NCI-H1105 (cell line): ENCODE measurements around the gene HECW1.
"Not testable (repeated sequence)": the region's sequence is repeated elsewhere in the genome, so short reads cannot be mapped to it uniquely, and the experiment has no call there.

Experiments
- DNase-seq: peaks from one replicate; lab custom pipeline; 2025; lab: John Stamatoyannopoulos, UW

HECW1 gene

DNA sequence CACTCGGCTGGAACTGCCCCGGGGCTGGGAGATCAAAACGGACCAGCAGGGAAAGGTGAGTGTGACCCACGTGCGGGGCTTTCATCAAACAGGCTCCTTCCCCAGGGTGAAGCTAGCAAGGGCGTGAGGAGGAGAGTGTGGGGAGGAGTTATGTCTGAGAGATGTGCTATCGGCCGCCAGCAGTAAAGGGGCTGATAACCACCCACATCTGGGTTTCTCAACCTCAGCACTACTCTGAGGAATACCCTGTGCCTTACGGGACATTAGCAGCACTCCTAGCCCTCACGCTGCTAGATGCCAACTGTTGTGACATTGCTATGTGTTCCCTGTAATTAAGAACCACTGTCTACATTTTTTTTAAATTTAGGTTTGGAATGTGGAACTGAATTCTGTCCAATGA, 356.6 kb downstream of the HECW1 start:
- no peak for DNase-seq

DNA sequence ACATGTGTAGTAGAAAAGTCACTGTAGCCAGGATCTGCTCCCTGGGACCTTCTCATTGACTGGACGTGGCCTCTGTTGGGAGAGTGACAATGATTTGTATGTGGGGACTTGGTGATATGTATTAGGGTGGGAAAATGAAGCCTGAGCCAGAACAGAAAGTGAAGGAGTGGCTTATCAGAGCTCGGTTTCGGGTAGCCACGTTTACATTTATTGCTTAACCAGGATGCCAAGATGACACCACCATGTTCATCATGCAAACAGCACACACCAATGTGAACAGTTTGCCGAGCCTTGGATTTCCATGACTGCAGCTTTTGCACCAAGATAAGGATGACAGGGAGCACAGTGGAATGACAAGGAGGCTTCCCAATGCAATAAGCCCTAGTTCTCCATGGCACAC, 357.7 kb downstream of the HECW1 start:
- no peak for DNase-seq

GRCh38 chr7:43475983-43476382, 363.5 kb downstream of the HECW1 start:
- no peak for DNase-seq

GRCh38 chr7:43476896-43477295, 364.4 kb downstream of the HECW1 start:
- no peak for DNase-seq

- no peak for DNase-seq
Measured at GRCh38 chr7:43479042-43479441, 366.6 kb downstream of the HECW1 start.

DNA sequence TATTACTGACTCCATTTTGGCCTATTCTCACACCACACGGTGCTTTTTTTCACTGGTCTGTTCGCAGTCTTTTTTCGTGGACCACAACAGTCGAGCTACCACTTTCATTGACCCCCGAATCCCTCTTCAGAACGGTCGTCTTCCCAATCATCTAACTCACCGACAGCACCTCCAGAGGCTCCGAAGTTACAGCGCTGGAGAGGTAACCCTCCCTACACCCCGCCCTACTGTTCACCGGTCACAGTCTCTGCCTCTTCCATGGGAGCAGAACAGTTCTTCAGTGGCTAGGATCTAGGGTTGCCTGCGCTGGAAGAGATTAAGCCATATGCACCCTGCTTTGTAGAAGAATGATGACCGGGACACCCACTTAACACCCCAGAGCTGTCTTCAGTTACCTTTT, 367.1 kb downstream of the HECW1 start:
- no peak for DNase-seq

GRCh38 chr7:43480581-43480980, 368.1 kb downstream of the HECW1 start:
- DNase-seq = no peak

GRCh38 chr7:43481902-43482678, 369.6 kb downstream of the HECW1 start:
- DNase-seq = no peak

DNA sequence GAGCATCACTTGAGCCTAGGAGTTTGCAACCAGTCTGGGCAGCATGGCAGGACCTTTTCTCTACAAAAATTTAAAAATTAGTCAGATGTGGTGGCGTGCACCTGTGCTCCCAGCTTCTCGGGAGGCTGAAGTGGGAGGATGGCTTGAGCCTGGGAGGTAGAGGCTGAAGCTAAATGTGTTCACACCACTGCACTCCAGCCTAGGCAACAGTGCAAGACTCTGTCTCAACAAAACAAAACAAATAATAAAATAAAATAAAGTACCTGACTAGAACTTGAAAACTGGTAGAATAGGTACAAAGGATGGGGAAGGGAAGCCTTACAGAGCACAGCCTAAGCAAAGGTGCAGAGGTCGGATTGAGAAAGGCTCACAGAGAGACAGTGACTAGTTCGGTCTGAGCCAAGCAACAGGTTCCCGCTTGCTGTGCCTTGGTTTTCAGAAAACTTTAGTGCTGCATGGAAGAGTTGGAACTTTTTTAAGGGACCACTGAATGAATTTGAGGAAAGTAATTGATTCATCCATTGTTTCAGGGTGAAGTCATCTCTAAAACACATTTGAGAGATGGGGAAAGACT, 370.3 kb downstream of the HECW1 start:
- no peak for DNase-seq

DNA sequence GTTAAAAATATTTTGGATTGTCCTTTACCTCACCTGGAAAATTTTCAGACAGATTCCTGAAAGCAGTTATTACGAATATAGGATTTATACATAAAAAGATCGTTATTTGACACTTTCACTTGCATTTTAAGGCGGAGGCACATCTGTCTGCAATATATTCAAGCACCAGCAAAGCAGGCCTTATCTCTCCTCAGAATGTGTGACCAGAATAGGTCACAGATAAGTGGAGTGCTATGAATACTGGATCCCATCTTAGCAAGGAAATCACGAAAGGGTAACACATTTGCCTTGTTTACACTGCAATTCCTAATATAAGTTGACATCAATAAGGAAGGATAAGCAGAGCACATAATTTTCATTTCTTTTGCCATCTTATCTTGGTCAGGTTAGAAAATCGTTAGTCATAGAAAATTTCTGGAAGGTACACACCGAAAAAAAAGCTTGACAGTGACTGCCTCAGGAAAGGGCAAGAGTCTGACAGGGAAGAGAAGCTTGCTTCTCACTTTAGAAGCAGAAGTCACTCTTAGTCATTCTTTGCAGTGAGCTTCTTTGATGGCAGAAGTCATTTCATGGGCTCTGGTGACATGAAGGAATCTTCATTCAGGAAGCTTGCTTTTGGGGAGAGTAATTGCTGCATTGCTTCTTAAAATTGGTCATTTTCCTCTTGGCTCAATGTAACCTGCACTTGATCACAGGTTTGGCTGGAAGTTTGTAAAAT, 372.4 kb downstream of the HECW1 start:
- no peak for DNase-seq

DNA sequence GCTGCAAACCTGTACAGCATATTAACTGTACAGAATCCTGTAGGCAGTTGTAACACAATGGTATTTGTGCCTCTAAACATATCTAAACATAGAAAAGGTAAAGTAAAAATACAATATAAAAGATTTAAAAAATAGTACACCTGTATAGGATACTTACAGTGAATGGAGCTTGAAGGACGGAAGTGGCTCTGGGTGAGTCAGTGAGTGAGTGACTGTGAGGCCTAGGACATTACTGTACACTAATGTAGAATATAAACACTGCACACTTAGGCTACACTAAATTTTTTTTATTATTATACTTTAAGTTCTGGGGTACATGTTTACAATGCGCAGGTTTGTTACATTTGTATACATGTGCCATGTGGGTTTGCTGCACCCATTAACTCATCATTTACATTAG, 373.1 kb downstream of the HECW1 start:
- DNase-seq = no peak

DNA sequence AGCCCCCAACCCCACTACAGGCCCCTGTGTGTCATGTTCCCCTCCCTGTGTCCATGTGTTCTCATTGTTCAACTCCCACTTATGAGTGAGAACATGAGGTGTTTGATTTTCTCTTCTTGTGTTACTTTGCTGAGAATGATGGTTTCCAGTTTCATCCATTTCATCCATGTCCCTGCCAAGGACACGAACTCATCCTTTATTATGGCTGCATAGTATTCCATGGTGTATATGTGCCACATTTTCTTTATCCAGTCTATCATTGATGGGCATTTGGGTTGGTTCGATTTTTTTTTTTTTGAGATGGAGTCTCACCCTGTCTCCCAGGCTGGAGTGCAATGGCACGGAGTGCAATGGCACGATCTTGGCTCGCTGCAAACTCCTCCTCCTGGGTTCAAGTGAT, 373.6 kb downstream of the HECW1 start:
- DNase-seq = not testable (repeated sequence)

DNA sequence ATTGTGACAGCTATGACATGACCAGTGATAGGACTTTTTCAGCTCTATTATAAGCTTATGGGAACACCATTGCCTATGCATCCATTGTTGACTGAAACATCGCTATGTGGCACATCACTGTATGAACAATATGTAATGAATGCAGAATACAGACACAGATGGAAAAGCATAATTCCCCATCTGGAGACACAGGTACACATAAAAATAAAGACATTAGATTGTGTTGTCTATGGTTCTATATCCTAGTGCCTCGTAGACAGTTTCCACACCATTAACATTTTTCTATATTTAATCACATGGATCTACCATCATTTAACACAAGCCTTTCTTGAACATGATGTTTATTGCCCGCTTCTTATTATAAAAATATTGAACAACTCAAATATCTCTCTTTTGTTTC, 374.2 kb downstream of the HECW1 start:
- no peak for DNase-seq

DNA sequence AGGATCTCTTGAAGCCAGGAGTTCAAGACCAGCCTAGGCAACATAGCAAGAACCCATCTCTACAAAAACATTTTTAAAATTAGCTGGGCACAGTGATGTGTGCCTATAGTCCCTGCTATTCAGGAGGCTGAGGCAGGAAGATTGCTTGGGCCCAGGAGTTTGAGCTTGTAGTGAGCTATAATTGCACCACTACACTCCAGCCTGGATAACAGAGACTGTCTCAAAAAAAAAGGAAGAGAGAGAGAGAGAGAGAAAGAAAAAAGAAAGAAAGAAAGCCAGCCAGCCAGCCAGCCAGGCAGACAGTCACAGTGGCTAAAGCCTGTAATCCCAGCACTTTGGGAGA, 375.3 kb downstream of the HECW1 start:
- no peak for DNase-seq

- DNase-seq = no peak
Measured at GRCh38 chr7:43489257-43489656, 376.8 kb downstream of the HECW1 start.

- no peak for DNase-seq
Measured at GRCh38 chr7:43490016-43490415, 377.6 kb downstream of the HECW1 start.

DNA sequence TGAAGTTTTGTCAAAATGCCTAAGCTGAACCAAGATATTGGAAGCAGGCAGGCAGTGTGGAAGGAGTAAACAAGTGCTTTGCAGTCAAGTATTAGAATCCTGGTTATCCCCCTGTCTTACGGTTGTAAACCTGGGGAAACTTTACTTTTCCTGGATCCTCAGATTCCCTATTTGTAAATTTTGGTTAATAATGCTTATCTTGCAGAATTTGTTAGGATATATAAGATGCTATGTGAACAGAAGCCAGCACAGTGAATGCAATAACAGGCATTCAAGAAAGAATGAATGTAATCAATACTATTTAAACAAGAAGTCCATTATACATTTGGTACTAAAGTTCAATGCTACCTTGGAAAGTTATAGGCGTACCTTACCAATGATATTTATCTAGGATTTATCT, 378.7 kb downstream of the HECW1 start:
- no peak for DNase-seq

- no peak for DNase-seq
Measured at GRCh38 chr7:43491984-43492383, 379.5 kb downstream of the HECW1 start.

GRCh38 chr7:43492896-43493295, 380.4 kb downstream of the HECW1 start:
- DNase-seq = no peak

DNA sequence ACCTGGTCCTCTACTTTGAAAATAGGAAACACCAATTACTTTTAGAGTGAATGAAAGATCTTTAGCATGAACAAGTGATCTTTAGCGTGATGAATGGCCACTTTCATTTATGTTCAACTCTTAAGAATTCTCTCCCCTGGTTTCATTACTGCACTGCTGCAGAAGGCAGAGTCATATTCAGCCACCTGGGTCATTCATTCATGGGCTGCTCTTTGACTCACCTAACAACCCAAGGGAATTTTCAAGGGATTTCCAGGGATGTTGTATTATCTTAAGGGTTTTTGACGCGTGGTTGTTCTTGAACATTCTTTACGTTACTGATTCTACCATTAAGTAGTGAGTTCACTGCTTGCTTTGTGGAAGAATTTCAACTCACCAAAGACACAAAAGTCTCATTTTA, 383.1 kb downstream of the HECW1 start:
- no peak for DNase-seq

- DNase-seq = no peak
Measured at GRCh38 chr7:43496596-43496995, 384.1 kb downstream of the HECW1 start.

DNA sequence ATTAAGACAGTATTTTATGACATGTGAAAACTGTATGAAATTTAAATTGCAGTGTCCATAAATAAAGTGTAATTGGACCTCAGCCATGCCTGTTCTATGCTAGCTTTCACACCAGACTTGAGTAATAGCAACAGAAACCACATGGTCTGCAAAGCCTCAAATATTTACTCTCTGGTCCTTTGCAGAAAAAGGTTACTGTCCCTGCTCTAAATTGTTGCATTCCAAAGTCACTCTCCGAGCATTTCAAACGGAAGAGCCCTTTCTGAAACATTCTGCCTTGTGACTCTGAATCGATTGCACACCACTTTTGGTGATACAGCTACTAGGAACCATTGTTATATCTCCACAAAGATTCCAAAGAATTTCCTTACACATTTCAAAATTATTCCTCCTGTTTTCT, 389.4 kb downstream of the HECW1 start:
- DNase-seq = no peak

DNA sequence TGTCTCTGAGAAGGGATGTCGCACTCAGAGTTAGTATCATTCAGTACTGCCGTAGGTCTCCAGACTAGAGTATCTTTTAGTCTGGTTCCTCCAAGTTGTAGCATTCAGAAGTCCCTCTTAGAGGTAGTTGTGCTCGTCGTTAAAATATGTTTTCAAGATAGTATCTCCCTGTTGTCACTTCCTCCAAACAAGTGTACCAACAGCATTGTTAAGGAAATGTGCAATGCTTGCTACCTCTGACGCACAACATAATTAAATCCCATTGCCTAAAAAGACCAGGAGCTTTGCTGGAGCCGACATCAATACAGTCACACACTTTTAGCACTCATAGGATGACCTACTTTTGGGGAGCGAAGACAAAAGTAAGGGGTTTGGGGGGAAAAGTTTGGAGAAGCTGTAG, 390.5 kb downstream of the HECW1 start:
- no peak for DNase-seq

DNA sequence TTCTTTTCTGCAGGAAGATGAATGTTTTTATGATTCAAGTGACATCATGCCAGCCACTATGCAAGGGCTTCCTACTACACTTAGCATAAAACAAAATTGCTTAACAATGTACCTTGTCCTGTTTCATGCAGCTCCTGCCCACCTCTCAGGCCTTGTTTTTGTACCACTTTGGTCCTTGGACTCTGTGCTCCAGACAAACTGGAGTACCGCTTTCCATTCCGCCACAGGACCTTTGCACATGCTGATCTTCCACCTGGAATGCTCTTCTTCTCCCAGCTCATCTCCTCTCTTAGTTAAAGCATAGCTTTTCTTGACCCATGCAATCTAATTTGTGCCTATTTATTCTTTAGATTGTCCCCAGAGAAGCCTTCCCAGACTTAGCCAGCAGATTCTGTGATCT, 393.0 kb downstream of the HECW1 start:
- no peak for DNase-seq
